Cardiac fibroblast (primary cell): Measurements from ENCODE around the gene GCK.

Experiments
- DNase-seq, 2 donors: peaks; one replicate each; pipeline versions ENCODE4 v3.0.0 to v3.0.0-alpha.2; 2010; ENCODE audit warnings: low read depth in 2 of 2
- H3K4me3 ChIP-seq, 2 donors: replicated peaks in 1 of 2; 1 replicate in 1 of 2; 2 replicates in 1 of 2; pipeline ENCODE4 v1.5.1; 2011; ENCODE audit warnings: low read depth in 2 of 2, low read length in 2 of 2, mild to moderate bottlenecking in 2 of 2, moderate library complexity in 1 of 2
- TF ChIP-seq, protein P1 (sequence below): IDR thresholded peaks from one replicate; pipeline ENCODE4 v1.5.1; 2011; ENCODE audit warnings: low read depth, mild to moderate bottlenecking, low read length, inconsistent platforms

Gene GCK

GRCh38 chr7:44188480-44189225, 586 bp downstream of the GCK start:
- TF ChIP-seq, protein P1, sequence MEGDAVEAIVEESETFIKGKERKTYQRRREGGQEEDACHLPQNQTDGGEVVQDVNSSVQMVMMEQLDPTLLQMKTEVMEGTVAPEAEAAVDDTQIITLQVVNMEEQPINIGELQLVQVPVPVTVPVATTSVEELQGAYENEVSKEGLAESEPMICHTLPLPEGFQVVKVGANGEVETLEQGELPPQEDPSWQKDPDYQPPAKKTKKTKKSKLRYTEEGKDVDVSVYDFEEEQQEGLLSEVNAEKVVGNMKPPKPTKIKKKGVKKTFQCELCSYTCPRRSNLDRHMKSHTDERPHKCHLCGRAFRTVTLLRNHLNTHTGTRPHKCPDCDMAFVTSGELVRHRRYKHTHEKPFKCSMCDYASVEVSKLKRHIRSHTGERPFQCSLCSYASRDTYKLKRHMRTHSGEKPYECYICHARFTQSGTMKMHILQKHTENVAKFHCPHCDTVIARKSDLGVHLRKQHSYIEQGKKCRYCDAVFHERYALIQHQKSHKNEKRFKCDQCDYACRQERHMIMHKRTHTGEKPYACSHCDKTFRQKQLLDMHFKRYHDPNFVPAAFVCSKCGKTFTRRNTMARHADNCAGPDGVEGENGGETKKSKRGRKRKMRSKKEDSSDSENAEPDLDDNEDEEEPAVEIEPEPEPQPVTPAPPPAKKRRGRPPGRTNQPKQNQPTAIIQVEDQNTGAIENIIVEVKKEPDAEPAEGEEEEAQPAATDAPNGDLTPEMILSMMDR = no peak
- no peak for DNase-seq
- no peak overlapping the region for H3K4me3 ChIP-seq

DNA sequence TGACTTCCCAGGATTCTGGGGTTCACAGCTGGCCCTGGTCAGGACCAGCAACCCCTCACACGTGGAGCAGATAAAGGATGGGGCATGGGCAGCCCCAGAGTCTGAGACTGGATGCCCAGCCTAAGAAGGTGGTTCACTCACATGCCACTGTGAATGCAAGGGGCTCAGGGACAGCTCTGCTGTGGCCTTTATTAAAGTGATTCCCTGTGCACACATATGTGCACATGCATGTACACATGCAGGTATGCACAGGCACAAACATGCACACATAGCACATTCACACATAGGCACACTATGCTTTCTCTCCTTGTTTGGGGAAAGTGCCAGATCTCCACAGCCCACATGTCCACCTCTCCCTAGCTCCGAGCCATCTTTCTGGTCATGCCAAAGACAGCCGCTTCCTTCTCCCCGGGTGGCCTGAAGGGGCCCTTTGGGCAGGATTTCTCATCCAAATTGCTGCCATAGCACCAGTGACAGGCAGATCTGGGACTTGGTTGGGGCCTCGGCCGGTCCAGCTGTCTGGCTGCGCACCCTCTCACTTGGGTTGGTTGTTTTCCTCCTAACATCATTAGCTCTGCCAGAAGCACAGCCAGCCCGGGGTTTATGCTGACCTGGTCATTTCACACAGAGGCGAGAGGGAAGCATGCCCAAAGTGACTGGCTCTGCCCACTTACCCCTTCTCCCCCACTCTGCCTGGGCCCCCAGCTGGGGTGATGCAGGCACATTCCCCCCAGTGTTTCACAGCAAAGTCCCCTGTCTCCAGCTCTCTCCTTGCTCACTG, 1.4 kb downstream of the GCK start:
- DNase-seq = no peak
- H3K4me3 ChIP-seq = no peak overlapping the region
- TF ChIP-seq, protein P1 = no peak

DNA sequence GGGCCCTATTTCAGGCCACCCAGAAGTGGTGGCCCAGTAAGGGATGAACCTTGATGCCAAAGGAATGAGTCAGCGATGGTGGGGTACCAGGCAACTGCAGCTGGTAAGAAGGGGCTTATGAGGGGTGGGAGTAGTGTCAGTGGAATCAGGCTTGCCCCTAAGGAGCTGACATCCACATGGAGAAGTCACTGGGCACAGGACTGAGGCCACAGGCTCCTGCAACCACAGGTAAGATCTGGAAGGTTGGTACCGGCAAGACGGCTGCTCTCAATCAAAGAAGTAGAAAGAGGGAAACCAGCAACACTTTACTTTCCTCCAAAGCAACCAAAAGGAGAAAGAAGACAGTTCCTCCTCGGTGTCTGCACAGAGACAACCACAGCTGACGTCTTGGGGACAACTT, 2.5 kb downstream of the GCK start:
- no peak overlapping the region for H3K4me3 ChIP-seq
- TF ChIP-seq, protein P1 = no peak
- DNase-seq = no peak

DNA sequence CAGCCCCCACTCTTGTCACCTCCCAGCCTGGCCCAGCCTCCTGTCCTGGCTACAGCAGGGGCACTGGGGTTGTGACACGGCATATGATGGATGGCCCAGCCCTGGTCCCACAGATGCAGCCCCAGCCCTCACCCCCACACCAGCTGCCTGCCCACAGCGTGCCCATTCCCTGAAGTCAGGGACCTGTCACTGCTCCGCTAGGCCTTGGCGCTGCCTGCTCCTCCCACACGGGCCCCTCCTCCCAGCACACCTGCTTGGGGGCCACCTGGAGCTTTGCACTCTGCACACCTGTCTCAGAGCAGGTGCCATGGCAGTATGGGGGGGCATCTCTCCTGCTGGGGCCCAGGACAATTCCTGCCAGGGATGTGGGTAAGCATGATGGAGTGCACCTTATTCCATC, 3.5 kb downstream of the GCK start:
- TF ChIP-seq, protein P1 = no peak
- no peak for DNase-seq
- H3K4me3 ChIP-seq = no peak overlapping the region

DNA sequence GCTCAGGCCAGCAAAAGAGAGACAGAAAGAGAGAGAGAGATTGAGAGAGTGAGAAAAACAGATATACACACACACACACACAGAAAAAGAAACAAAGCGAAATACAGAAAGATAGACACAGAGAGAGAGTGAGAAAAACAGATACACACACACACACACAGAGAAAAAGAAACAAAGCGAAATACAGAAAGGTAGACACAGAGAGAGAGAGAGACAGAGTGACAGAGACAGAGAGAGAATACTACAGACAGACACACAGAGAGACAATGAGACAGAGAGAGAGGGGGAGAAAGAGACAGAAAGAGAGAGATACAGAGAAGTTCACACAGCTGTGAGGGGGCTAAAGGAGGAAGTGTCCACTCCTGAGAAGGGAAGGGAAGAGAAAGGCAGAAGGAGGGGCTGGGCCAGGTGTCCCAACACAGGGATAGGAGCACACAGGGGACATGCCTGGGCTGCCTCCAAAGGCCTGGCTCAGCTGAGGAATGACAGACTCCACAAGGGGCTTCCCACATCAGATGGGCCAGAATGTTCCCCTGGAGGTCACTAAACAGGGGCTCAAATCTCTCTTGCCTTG, 4.3 kb downstream of the GCK start:
- no peak overlapping the region for H3K4me3 ChIP-seq
- TF ChIP-seq, protein P1 = no peak
- DNase-seq = no peak

DNA sequence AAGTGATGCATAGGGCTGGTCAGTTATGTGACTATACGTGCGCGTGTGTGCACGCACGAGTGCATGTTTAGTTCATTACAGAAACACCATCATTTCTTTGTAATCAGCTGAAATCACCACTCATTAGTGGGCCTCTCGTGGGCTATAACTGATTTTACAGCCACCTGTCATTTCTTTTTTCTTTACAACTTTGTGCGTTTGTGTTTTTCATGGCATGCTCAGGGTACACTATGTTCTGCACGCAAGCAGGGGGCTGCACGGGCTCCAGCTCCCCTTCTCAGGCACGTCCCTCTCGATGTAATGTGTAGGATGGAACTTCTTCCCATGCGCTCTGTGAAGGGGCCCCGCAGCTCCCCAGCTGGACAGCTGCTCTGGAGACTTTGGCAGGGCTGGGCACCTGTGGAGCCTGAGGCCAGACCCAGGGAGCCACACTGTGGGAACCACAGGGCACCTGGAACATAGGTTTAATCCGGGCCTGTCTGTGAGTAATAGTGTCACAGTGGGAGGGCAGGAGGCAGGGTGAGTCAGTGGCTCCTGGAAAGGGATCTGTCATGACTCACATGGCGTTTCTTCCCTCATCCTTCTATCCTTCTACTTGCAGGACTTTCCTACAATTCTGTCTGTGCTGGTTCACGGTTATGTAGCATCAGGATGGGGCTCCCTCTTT, 4.9 kb downstream of the GCK start:
- peak; percentile 59 to 84 for DNase-seq

More for the DNA sequence above, 4.9 kb downstream of the GCK start:
- no peak overlapping the region for H3K4me3 ChIP-seq
- TF ChIP-seq, protein P1 = no peak
